ENCODE data around the gene CXADR.

GRCh38 chr21:17467392-17467791, 45.5 kb upstream of the CXADR start:
- TF ChIP-seq POLR2A (IDR thresholded peaks at IDR 0.05; ENCODE audit: low read depth, low read length) (no peak), SPI1 (IDR thresholded peaks at IDR 0.05; ENCODE audit: low read depth, low read length) (no peak)

Measured in GM12891 (cell line).